Left ventricle myocardium inferior (tissue), 1 donor: ENCODE results near the gene LIMS2. TPM values are rescaled to one million over a fixed set of nuclear protein-coding genes. Genes with fewer than 3 reads are reported as not detected.

Experiments
- DNase-seq: peaks from one replicate; pipeline ENCODE4 v3.0.0-alpha.2; 2020
- H3K27ac ChIP-seq: fragments of 200-600 bp; replicated peaks from 2 replicates; pipeline ENCODE4 v1.8.0; 2021
- H3K27me3 ChIP-seq: fragments of 200-600 bp; 2 replicates; pipeline ENCODE4 v1.8.0; 2021; ENCODE audit warnings: low read depth
- H3K36me3 ChIP-seq: fragments of 200-600 bp; 2 replicates; pipeline ENCODE4 v1.8.0; 2021
- H3K4me1 ChIP-seq: fragments of 200-600 bp; 2 replicates; pipeline ENCODE4 v1.8.0; 2021
- H3K4me3 ChIP-seq: fragments of 200-600 bp; 2 replicates; pipeline ENCODE4 v1.8.0; 2021; ENCODE audit warnings: mild to moderate bottlenecking, moderate library complexity
- H3K9me3 ChIP-seq: fragments of 200-600 bp; replicated peaks from 2 replicates; pipeline ENCODE4 v1.8.0; 2021
- intact Hi-C: fragments of 100-400 bp; cut with micrococcal nuclease; formaldehyde crosslinking; loops from one replicate; pipeline ENCODE4 v1.11.0; 2022
- total RNA-seq: library from RNA; stranded (reverse); fragmentation: NEBNext Ultra II Directional; extraction: Animal tissue kit (Norgen Biotek cat#: 25700); gene quantifications from one replicate; pipeline ENCODE4 v1.2.1, GENCODE V29; 2021
- TF ChIP-seq, protein P1 (sequence below): fragments of 200-600 bp; IDR thresholded peaks from 2 replicates; pipeline ENCODE4 v1.8.0; 2021; ENCODE audit warnings: antibody characterized with exemption, mild to moderate bottlenecking, borderline replicate concordance
- donor health status: DM: no; HTN: yes; CAD: no; lungs with severe emphysema.

LIMS2 gene
- total RNA-seq, 1 donor from 2014 or later = 173 TPM

DNA sequence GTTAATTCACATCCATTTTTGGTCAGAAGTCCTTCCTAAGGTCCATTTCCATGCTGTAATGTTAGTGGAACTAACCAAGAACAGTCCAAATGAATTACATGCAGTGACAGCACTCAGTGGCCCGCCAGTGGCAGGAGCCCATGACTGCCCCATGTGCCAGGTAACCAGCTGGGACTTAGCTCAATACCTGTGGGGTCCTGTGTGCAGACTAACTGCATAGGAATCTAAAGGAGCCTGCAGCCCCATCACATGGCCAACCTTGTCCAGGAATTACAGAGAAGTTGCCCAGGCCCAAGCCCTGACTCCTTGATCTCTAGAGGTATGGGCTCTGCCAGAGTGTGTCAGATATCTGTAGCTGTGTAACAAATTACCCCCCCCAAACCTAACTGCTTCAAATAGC, 64.8 kb downstream of the LIMS2 start:
- H3K9me3 ChIP-seq = peaks cover 29% of the 10 kb centered on the region
- no peaks in the 10 kb centered on the region for H3K36me3 ChIP-seq
- H3K4me3 ChIP-seq = no peak overlapping the region
- no peak for DNase-seq
- TF ChIP-seq, protein P1, sequence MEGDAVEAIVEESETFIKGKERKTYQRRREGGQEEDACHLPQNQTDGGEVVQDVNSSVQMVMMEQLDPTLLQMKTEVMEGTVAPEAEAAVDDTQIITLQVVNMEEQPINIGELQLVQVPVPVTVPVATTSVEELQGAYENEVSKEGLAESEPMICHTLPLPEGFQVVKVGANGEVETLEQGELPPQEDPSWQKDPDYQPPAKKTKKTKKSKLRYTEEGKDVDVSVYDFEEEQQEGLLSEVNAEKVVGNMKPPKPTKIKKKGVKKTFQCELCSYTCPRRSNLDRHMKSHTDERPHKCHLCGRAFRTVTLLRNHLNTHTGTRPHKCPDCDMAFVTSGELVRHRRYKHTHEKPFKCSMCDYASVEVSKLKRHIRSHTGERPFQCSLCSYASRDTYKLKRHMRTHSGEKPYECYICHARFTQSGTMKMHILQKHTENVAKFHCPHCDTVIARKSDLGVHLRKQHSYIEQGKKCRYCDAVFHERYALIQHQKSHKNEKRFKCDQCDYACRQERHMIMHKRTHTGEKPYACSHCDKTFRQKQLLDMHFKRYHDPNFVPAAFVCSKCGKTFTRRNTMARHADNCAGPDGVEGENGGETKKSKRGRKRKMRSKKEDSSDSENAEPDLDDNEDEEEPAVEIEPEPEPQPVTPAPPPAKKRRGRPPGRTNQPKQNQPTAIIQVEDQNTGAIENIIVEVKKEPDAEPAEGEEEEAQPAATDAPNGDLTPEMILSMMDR = no peak
- no peak overlapping the region for H3K27ac ChIP-seq
- intact Hi-C loops = no loop called here
- H3K27me3 ChIP-seq = no peaks in the 10 kb centered on the region
- no peaks in the 10 kb centered on the region for H3K4me1 ChIP-seq

DNA sequence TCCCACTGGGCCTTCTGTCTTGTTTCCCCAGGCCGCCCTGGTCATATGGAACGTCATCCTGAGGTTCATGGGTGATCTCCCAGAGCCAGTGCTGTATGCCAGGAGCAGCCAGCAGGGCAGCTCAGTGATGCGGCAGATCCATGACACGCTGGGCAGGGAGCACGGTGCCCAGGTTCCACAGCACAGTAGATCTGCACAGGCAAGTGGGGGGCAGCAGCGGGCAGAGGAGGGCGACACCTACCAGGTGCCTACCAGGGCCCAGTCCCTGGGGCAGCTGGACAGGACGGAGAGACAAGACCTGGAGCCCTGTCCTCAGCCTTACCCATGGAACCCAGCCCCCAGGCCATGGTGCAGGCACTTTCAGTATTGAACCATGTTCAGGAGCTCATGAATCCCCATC, 65.5 kb downstream of the LIMS2 start:
- Histone ChIP-seq H3K4me1 (no peaks in the 10 kb centered on the region), H3K4me3 (no peak overlapping the region), H3K27ac (no peak overlapping the region), H3K36me3 (no peaks in the 10 kb centered on the region), H3K27me3 (no peaks in the 10 kb centered on the region), H3K9me3 (peaks cover 29% of the 10 kb centered on the region)
- no peak for DNase-seq
- TF ChIP-seq, protein P1 = no peak
- intact Hi-C loops = no loop called here

DNA sequence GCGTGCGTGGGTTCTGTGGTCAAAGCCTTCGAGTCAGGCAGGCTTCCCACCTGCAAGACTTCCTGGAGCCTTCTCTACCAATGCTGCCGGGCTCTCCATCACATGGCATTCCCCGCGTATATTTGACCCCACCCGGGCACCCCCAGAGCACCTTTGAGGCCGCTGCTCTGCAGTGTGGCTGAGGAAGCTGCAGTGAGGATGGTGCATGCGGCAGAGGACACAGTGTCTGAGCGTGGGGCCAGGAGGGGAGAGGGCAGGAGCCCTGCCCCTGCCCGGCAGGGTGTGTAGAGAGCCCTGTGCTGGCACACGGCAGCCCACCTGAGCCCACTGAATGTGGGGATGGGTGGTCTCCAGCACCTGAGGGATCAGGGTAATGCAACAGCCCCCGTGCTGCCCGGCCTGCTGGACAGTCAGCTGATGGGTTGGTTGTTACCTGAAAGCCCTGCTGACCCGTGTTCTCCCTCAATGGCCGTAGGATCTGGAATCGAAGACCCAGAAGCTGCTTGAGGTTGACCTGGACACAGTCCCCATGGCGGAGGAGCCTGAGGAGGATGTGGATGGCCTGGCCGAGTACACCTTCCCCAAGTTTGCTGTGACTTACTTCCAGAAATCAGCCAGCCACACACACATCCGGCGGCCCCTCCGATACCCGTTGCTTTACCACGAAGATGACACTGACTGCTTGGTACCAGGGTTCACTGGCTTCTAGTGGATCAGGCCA, 66.1 kb downstream of the LIMS2 start:
- TF ChIP-seq, protein P1 = no peak
- Histone ChIP-seq H3K36me3 (no peaks in the 10 kb centered on the region), H3K4me1 (no peaks in the 10 kb centered on the region), H3K27me3 (no peaks in the 10 kb centered on the region), H3K9me3 (peaks cover 29% of the 10 kb centered on the region), H3K4me3 (no peak overlapping the region), H3K27ac (no peak overlapping the region)
- no peak for DNase-seq
- intact Hi-C loops = no loop called here

DNA sequence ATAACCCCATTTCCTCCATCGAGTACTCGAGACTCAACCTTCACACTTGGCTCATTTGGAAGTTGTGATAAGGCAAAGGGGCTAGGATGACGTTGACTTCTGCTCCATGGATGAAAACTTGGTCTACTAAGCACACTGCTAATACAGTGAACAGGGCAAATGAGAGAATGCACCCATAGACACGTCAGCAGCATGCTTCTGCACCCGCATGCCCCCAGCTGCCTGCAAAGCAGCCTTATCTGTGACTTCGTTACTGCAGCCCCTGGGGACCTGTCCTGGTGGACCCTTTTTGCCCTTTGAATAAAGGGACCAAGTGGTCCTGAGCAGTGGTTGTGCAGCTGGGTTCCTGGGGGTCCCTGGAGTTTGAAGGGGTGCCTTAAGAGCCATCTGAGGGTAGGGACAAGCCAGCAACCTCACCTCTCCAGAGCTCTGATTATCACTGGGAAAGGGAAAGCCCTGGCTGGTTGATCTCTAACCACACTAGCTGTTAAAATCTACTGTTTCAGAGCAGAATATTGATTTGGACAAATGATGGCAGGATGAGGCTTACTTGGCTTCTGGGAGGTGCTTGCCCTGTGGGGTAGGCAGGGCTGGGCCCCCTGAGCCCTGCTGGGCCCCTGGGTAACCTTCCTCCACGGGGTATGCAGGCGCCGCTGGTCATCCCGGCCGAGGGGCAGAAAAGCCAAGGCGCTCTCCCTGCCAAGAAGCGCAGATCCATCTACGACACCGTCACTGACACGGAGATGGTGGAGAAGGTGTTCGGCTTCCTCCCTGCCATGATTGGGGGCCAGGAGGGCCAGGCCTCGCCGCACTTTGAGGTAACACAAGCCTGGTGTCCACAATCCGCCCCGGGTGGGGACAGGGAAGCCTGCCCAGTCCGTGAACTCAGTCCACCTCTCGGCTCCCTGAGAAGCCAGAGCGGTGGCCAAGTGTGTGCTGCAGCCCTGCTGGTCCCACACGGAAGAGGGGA, 67.0 kb downstream of the LIMS2 start:
- no peaks in the 10 kb centered on the region for H3K4me1 ChIP-seq
- DNase-seq = no peak
- intact Hi-C loops = no loop called here

DNA sequence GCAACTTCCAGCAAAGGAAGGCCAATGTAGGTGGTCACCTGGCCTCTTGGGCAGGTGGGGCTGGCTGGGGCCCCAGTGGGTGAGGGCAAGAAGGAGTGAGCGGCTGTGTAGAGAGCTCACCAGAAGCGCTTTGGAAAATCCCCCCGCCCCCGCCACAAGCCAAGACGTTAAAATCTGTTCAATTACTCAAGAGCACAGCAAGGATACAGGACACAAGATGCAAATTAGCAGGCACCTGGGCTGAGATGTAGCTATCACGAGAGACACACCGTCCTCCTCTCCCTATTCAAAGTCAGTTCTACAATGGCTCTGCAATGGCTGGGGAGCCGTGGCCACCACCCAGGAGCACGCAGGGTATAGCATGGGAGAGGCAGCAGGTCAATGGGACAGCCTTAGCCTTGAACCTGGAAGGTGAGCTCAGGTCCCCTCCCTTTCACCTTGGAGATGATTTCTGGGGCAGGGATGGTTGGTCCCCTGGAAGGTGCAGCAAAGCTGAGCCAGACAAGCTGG, 67.9 kb downstream of the LIMS2 start:
- Histone ChIP-seq H3K9me3 (peaks cover 25% of the 10 kb centered on the region), H3K4me1 (no peaks in the 10 kb centered on the region), H3K27me3 (no peaks in the 10 kb centered on the region), H3K36me3 (no peaks in the 10 kb centered on the region), H3K27ac (no peak overlapping the region), H3K4me3 (no peak overlapping the region)
- DNase-seq = no peak
- intact Hi-C loops = no loop called here
- TF ChIP-seq, protein P1 = no peak

More for the DNA sequence above, 67.0 kb downstream of the LIMS2 start:
- peaks cover 25% of the 10 kb centered on the region for H3K9me3 ChIP-seq
- H3K27me3 ChIP-seq = no peaks in the 10 kb centered on the region
- no peaks in the 10 kb centered on the region for H3K36me3 ChIP-seq
- TF ChIP-seq, protein P1 = no peak
- H3K27ac ChIP-seq = no peak overlapping the region
- no peak overlapping the region for H3K4me3 ChIP-seq
